Bronchial epithelial cell (primary cell): Measurements from ENCODE around the gene ARID3A. TPM values are rescaled to one million over a fixed set of nuclear protein-coding genes. Genes with fewer than 3 reads are reported as not detected.

Experiments used
- DNase-seq: peaks from one replicate; pipeline ENCODE4 v3.0.0-alpha.2; 2010; ENCODE audit warnings: low read depth
- FAIRE-seq: peaks from 2 replicates; lab custom pipeline; 2011; peaks lifted over from hg19 to GRCh38; lab: Jason Lieb, UNC
- H3K27me3 ChIP-seq: 2 replicates; pipeline ENCODE4 v1.5.1; 2011; ENCODE audit warnings: low read length; ENCODE audit not compliant: control insufficient read depth, insufficient read depth
- H3K36me3 ChIP-seq: 2 replicates; pipeline ENCODE4 v1.5.1; 2011; ENCODE audit warnings: low read length; ENCODE audit not compliant: control insufficient read depth, insufficient read depth
- H3K4me3 ChIP-seq: 2 replicates; pipeline ENCODE4 v1.5.1; 2011; ENCODE audit warnings: mild to moderate bottlenecking, low read depth, low read length, control low read depth
- CTCF ChIP-seq: IDR thresholded peaks from 2 replicates; pipeline ENCODE4 v1.5.1; 2011; ENCODE audit warnings: mild to moderate bottlenecking, moderate library complexity, low read length, control low read depth, inconsistent platforms; ENCODE audit not compliant: insufficient read depth, severe bottlenecking
- total RNA-seq: library from RNA; depleted of rRNA; stranded (reverse); fragments of >200 nt; gene quantifications from 2 replicates; pipeline ENCODE4 v1.2.1, GENCODE V29; 2014

The ARID3A gene
- total RNA-seq, 1 donor from 2014 or later = 15.8 TPM

GRCh38 chr19:904545-904944, 21.3 kb upstream of the ARID3A start:
- DNase-seq = no peak
- Histone ChIP-seq H3K4me3 (no peak overlapping the region), H3K27me3 (no peaks in the 10 kb centered on the region), H3K36me3 (peaks cover 19% of the 10 kb centered on the region)
- TF ChIP-seq CTCF = no peak
- FAIRE-seq = no peak

- Histone ChIP-seq H3K27me3 (no peaks in the 10 kb centered on the region), H3K36me3 (peaks cover 10% of the 10 kb centered on the region), H3K4me3 (no peak overlapping the region)
- no peak for DNase-seq
- no peak for TF ChIP-seq CTCF
- no peak for FAIRE-seq
Observed at GRCh38 chr19:906480-906879, 19.4 kb upstream of the ARID3A start.

- no peak for TF ChIP-seq CTCF
- Histone ChIP-seq H3K27me3 (no peaks in the 10 kb centered on the region), H3K4me3 (no peak overlapping the region), H3K36me3 (peaks cover 6% of the 10 kb centered on the region)
- FAIRE-seq (no peak), DNase-seq (no peak)
Observed at GRCh38 chr19:907183-907853, 18.5 kb upstream of the ARID3A start.

GRCh38 chr19:911197-912033, 14.4 kb upstream of the ARID3A start:
- peak overlapping the region; percentile 88 for H3K4me3 ChIP-seq
- peaks cover 2% of the 10 kb centered on the region for H3K36me3 ChIP-seq
- no peak for DNase-seq
- no peaks in the 10 kb centered on the region for H3K27me3 ChIP-seq
- TF ChIP-seq CTCF = no peak
- no peak for FAIRE-seq

GRCh38 chr19:912181-913079, 13.4 kb upstream of the ARID3A start:
- Histone ChIP-seq H3K4me3 (peak overlapping the region; percentile 88), H3K36me3 (no peaks in the 10 kb centered on the region), H3K27me3 (peaks cover 1% of the 10 kb centered on the region)
- FAIRE-seq (no peak), DNase-seq (no peak)
- no peak for TF ChIP-seq CTCF
